ENCODE measurements around the gene GTPBP4. TPM values are rescaled to one million over a fixed set of nuclear protein-coding genes. Genes with fewer than 3 reads are reported as not detected.

GTPBP4 gene
- polyA plus RNA-seq (ENCODE audit: insufficient read length), result 44.6 TPM

GRCh38 chr10:987870-988666, at the start of gene GTPBP4:
Gene GTPBP4 (plus strand): TSS chr10:988434. CDS start chr10:988480, 46 bp downstream.
- peak; percentile 99 for DNase-seq

GRCh38 chr10:938941-939678, 49.1 kb upstream of the GTPBP4 start:
- no peak for DNase-seq

GRCh38 chr10:943334-944033, 44.8 kb upstream of the GTPBP4 start:
- no peak for DNase-seq

- DNase-seq, result peak; percentile 22
Measured at GRCh38 chr10:944034-944831, 44.0 kb upstream of the GTPBP4 start.

- DNase-seq, result no peak
Measured at GRCh38 chr10:945778-946177, 42.5 kb upstream of the GTPBP4 start.

GRCh38 chr10:947051-947450, 41.2 kb upstream of the GTPBP4 start:
- DNase-seq, result no peak

GRCh38 chr10:947881-948280, 40.4 kb upstream of the GTPBP4 start:
- DNase-seq, result no peak

GRCh38 chr10:948347-948746, 39.9 kb upstream of the GTPBP4 start:
- no peak for DNase-seq

- DNase-seq, result no peak
Measured at GRCh38 chr10:949446-949845, 38.8 kb upstream of the GTPBP4 start.

GRCh38 chr10:953836-954235, 34.4 kb upstream of the GTPBP4 start:
- DNase-seq, result no peak

GRCh38 chr10:954396-954795, 33.8 kb upstream of the GTPBP4 start:
- no peak for DNase-seq

- DNase-seq, result no peak
Measured at GRCh38 chr10:955127-955819, 33.0 kb upstream of the GTPBP4 start.

GRCh38 chr10:955820-956217, 32.4 kb upstream of the GTPBP4 start:
- no peak for DNase-seq

GRCh38 chr10:958106-958505, 30.1 kb upstream of the GTPBP4 start:
- no peak for DNase-seq

GRCh38 chr10:958856-959255, 29.4 kb upstream of the GTPBP4 start:
- DNase-seq, result no peak

GRCh38 chr10:962342-962741, 25.9 kb upstream of the GTPBP4 start:
- no peak for DNase-seq

- DNase-seq, result no peak
Measured at GRCh38 chr10:963186-963585, 25.0 kb upstream of the GTPBP4 start.

GRCh38 chr10:963655-964054, 24.6 kb upstream of the GTPBP4 start:
- no peak for DNase-seq

- DNase-seq, result no peak
Measured at GRCh38 chr10:964321-964987, 23.8 kb upstream of the GTPBP4 start.

GRCh38 chr10:964988-965417, 23.2 kb upstream of the GTPBP4 start:
- DNase-seq, result no peak

Data from hindlimb muscle (tissue), 1 donor.